ENCODE measurements around the gene FAM89B.

DNA sequence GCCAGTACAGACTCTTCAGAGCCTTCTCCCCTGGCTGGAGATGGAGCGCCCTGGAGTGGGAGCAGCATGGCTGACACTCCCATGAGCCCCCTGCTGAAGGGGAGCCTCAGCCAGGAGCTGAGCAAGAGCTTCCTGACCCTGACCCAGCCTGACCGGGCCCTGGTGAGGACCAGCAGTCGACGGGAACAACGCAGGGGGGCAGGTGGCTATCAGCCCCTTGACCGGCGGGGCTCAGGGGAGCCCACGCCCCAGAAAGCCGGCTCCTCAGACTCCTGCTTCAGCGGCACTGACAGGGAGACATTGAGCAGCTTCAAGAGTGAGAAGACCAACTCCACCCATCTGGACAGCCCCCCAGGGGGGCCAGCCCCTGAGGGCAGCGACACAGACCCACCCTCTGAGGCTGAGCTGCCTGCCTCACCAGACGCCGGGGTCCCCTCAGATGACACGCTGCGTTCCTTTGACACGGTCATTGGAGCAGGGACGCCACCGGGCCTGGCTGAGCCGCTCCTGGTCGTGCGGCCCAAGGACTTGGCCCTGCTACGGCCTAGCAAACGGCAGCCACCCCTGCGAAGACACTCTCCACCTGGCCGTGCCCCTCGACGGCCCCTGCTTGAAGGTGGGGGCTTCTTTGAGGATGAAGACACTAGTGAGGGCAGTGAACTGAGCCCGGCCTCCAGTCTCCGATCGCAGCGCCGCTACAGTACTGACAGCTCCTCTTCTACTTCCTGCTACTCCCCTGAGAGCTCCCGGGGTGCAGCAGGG is 45.8 kb downstream of the FAM89B start:
- TF ChIP-seq, protein P1, sequence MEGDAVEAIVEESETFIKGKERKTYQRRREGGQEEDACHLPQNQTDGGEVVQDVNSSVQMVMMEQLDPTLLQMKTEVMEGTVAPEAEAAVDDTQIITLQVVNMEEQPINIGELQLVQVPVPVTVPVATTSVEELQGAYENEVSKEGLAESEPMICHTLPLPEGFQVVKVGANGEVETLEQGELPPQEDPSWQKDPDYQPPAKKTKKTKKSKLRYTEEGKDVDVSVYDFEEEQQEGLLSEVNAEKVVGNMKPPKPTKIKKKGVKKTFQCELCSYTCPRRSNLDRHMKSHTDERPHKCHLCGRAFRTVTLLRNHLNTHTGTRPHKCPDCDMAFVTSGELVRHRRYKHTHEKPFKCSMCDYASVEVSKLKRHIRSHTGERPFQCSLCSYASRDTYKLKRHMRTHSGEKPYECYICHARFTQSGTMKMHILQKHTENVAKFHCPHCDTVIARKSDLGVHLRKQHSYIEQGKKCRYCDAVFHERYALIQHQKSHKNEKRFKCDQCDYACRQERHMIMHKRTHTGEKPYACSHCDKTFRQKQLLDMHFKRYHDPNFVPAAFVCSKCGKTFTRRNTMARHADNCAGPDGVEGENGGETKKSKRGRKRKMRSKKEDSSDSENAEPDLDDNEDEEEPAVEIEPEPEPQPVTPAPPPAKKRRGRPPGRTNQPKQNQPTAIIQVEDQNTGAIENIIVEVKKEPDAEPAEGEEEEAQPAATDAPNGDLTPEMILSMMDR (IDR thresholded peaks at IDR 0.05; ENCODE audit: extremely low read depth in 1 of 2, insufficient read depth in 1 of 2, low read depth in 1 of 2, low read length in 2 of 2): no peak
- TF ChIP-seq JUN (IDR thresholded peaks at IDR 0.05; ENCODE audit: borderline replicate concordance, insufficient read depth, insufficient read length, low read depth): no peak
- no peak for TF ChIP-seq POLR2A (IDR thresholded peaks at IDR 0.05; ENCODE audit: low read depth, low read length)
- no peak for TF ChIP-seq EZH2 (IDR thresholded peaks at IDR 0.05; ENCODE audit: borderline replicate concordance, low read depth, low read length, severe bottlenecking)
- no peak for TF ChIP-seq MYC (IDR thresholded peaks at IDR 0.05; ENCODE audit: low read depth, low read length)
- TF ChIP-seq POLR2AphosphoS5 (IDR thresholded peaks at IDR 0.05; ENCODE audit: insufficient read depth, low read depth, low read length): no peak
- TF ChIP-seq FOS (IDR thresholded peaks at IDR 0.05; ENCODE audit: borderline replicate concordance, insufficient read depth, low read length): no peak
- no peak for TF ChIP-seq GATA2 (IDR thresholded peaks at IDR 0.05; ENCODE audit: insufficient read depth, insufficient read length, low read depth, low read length)

All from endothelial cell of umbilical vein (primary cell).